NCI-H510A treated with DMSO at 0.1 percent for 48 hours (cell line): ENCODE data around the gene CST11.

Source experiments
- DNase-seq: peaks from one replicate; lab custom pipeline; 2025; lab: John Stamatoyannopoulos, UW

CST11 gene

GRCh38 chr20:23419995-23420901 is 32.4 kb downstream of the CST11 start:
- DNase-seq = peak; percentile 37

GRCh38 chr20:23419657-23419994 is 33.0 kb downstream of the CST11 start:
- DNase-seq = no peak

- no peak for DNase-seq
Measured at GRCh38 chr20:23417861-23418260, 34.8 kb downstream of the CST11 start.

- DNase-seq = no peak
Measured at GRCh38 chr20:23415959-23416583, 36.6 kb downstream of the CST11 start.

GRCh38 chr20:23415555-23415954 is 37.1 kb downstream of the CST11 start:
- DNase-seq = no peak

- DNase-seq = no peak
Measured at GRCh38 chr20:23414526-23415188, 38.0 kb downstream of the CST11 start.

- DNase-seq = no peak
Measured at GRCh38 chr20:23413862-23414422, 38.7 kb downstream of the CST11 start.

- no peak for DNase-seq
Measured at GRCh38 chr20:23412026-23412425, 40.6 kb downstream of the CST11 start.

- DNase-seq = no peak
Measured at GRCh38 chr20:23410916-23411695, 41.6 kb downstream of the CST11 start.

- no peak for DNase-seq
Measured at GRCh38 chr20:23409800-23410199, 42.9 kb downstream of the CST11 start.

- no peak for DNase-seq
Measured at GRCh38 chr20:23408957-23409356, 43.7 kb downstream of the CST11 start.

- no peak for DNase-seq
Measured at GRCh38 chr20:23407781-23408464, 44.8 kb downstream of the CST11 start.

- no peak for DNase-seq
Measured at GRCh38 chr20:23406880-23407279, 45.8 kb downstream of the CST11 start.

GRCh38 chr20:23404196-23404595 is 48.5 kb downstream of the CST11 start:
- no peak for DNase-seq

GRCh38 chr20:23403751-23404150 is 48.9 kb downstream of the CST11 start:
- DNase-seq = no peak

- DNase-seq = no peak
Measured at GRCh38 chr20:23401051-23401450, 51.6 kb downstream of the CST11 start.
